ENCODE results near the gene GLT1D1. TPM values are rescaled to one million over a fixed set of nuclear protein-coding genes. Genes with fewer than 3 reads are reported as not detected.
A peak's percentile ranks its signal among the peaks of the same experiment; 100 is the strongest.

Gene GLT1D1
- total and polyA plus RNA-seq, 7 donors, result 0.23 to 0.95 (median 0.49) TPM

DNA sequence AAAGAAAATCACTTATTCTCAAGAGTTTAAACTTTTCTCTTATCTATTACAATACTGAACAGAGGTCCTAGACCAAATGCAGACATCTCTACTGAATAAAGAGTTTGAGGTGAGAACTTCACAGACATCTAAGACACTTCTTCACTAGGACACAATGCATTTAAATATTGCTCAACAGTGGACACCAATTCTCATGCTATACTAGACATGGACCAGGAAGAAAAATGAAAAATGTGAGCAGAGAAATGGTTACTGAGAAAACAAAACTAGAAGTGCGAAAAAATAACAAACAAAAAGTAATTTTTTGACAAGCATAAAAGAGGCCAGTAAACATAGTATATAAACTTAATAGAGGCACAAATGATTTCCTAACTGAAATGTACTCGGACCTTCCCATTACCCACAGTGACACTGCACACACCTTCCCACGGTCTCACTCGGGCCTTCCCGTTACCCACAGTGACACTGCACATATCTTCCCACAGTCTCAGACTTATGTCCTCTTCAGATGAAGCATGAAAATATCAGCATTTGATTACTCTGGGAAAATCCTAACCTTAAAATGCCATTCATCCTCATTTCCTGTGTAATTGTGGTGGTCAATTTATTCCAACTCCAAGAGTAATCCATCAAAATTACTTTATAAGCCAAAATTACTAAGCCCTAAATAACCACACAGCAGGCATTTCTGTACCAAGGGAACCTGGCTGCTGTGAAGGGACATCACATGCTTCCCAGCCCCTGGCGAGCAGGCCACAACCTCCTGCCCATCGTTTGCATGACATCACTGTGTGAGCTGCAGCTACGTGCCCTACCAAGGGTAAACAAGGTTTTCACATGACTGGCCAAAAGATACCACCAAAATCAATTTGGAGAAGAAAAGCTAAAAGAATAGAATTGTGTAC lies 35.9 kb upstream of the GLT1D1 start:
- 51 to 66% methylated on average over 8 of the region's 8 CpGs for WGBS, 2 donors
- intact Hi-C loops (cut with DNase I), result no loop called here
- H3K9me3 ChIP-seq, result no peaks in the 10 kb centered on the region
- TF ChIP-seq POLR2A (IDR thresholded peaks at IDR 0.05) (no peak), POLR2AphosphoS5 (IDR thresholded peaks at IDR 0.05) (peak in 2 of 4 donors; percentile 11 to 64), EP300 (IDR thresholded peaks at IDR 0.05) (peak in 1 of 4 donors; percentile 27)
- TF ChIP-seq, protein P1, sequence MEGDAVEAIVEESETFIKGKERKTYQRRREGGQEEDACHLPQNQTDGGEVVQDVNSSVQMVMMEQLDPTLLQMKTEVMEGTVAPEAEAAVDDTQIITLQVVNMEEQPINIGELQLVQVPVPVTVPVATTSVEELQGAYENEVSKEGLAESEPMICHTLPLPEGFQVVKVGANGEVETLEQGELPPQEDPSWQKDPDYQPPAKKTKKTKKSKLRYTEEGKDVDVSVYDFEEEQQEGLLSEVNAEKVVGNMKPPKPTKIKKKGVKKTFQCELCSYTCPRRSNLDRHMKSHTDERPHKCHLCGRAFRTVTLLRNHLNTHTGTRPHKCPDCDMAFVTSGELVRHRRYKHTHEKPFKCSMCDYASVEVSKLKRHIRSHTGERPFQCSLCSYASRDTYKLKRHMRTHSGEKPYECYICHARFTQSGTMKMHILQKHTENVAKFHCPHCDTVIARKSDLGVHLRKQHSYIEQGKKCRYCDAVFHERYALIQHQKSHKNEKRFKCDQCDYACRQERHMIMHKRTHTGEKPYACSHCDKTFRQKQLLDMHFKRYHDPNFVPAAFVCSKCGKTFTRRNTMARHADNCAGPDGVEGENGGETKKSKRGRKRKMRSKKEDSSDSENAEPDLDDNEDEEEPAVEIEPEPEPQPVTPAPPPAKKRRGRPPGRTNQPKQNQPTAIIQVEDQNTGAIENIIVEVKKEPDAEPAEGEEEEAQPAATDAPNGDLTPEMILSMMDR (IDR thresholded peaks at IDR 0.05), result no peak
- peaks cover 0 to 84% (median 37%) of the 10 kb centered on the region in 4 donors for H3K4me1 ChIP-seq
- DNase-seq, result peak; percentile 83
- no peaks in the 10 kb centered on the region for H3K36me3 ChIP-seq
- H3K27me3 ChIP-seq, result no peaks in the 10 kb centered on the region
- peak overlapping the region; percentile 58 to 78 (median 78) for H3K27ac ChIP-seq
- H3K4me3 ChIP-seq, result no peak overlapping the region

- Histone ChIP-seq H3K4me1 (peaks cover 0 to 84% (median 46%) of the 10 kb centered on the region in 4 donors), H3K36me3 (no peaks in the 10 kb centered on the region), H3K4me3 (no peak overlapping the region), H3K27me3 (no peaks in the 10 kb centered on the region), H3K9me3 (no peaks in the 10 kb centered on the region), H3K27ac (peak overlapping the region; percentile 58 to 78 (median 78))
- intact Hi-C loops (cut with DNase I), result no loop called here
- DNase-seq, result peak; percentile 50
- 66 to 69% methylated on average over 13 of the region's 13 CpGs for WGBS, 2 donors
- TF ChIP-seq, protein P1 (IDR thresholded peaks at IDR 0.05), result no peak
- TF ChIP-seq POLR2A (IDR thresholded peaks at IDR 0.05) (no peak), EP300 (IDR thresholded peaks at IDR 0.05) (no peak), POLR2AphosphoS5 (IDR thresholded peaks at IDR 0.05) (peak in 1 of 4 donors; percentile 9)
These were observed 34.9 kb upstream of the GLT1D1 start for GRCh38 chr12:128818065-128819022.

- no peak for TF ChIP-seq POLR2AphosphoS5 (IDR thresholded peaks at IDR 0.05)
- TF ChIP-seq POLR2A (IDR thresholded peaks at IDR 0.05), result no peak
- TF ChIP-seq, protein P1 (IDR thresholded peaks at IDR 0.05), result no peak
- TF ChIP-seq EP300 (IDR thresholded peaks at IDR 0.05), result no peak
- Histone ChIP-seq H3K36me3 (no peaks in the 10 kb centered on the region), H3K27me3 (no peaks in the 10 kb centered on the region), H3K27ac (peak overlapping the region in 3 of 4 donors; percentile 77 to 78 (median 78)), H3K4me3 (no peak overlapping the region), H3K9me3 (no peaks in the 10 kb centered on the region), H3K4me1 (peaks cover 0 to 75% (median 48%) of the 10 kb centered on the region in 4 donors)
- intact Hi-C loops (cut with DNase I), result no loop called here
- 88 to 89% methylated on average over 16 of the region's 16 CpGs for WGBS, 2 donors
- peak; percentile 43 for DNase-seq
These were observed 33.8 kb upstream of the GLT1D1 start for GRCh38 chr12:128819293-128820144.

GRCh38 chr12:128820253-128820652 lies 33.0 kb upstream of the GLT1D1 start:
- no peak for DNase-seq
- no peak for TF ChIP-seq POLR2AphosphoS5 (IDR thresholded peaks at IDR 0.05)
- Histone ChIP-seq H3K27ac (peak overlapping the region in 1 of 4 donors; percentile 28), H3K4me3 (no peak overlapping the region), H3K4me1 (peaks cover 0 to 75% (median 51%) of the 10 kb centered on the region in 4 donors), H3K9me3 (no peaks in the 10 kb centered on the region), H3K36me3 (no peaks in the 10 kb centered on the region), H3K27me3 (no peaks in the 10 kb centered on the region)
- 90 to 93% methylated on average over 6 of the region's 6 CpGs for WGBS, 2 donors
- intact Hi-C loops (cut with DNase I), result no loop called here
